ENCODE results near the gene PLXDC2. TPM values are rescaled to one million over a fixed set of nuclear protein-coding genes. Genes with fewer than 3 reads are reported as not detected.
A peak's percentile ranks its signal among the peaks of the same experiment; 100 is the strongest.
"Not testable (repeated sequence)": the region's sequence is repeated elsewhere in the genome, so short reads cannot be mapped to it uniquely, and the experiment has no call there.

Gene PLXDC2
- polyA plus RNA-seq (2011; rRNA removed) (0.47 and 0.88 TPM in 2 replicates), polyA minus RNA-seq (2011; rRNA and poly(A)+ RNA removed) (0.21 and 0.62 TPM in 2 replicates)

- POLR2A ChIA-PET = no interaction called here
- no peak for TF ChIP-seq CTCF (IDR thresholded peaks at IDR 0.05; ENCODE audit: insufficient read depth, low read depth, low read length)
- Histone ChIP-seq H3K4me3 (ENCODE audit: low read depth, low read length) (peak within 1 kb of the TSS; percentile 39), H3K27me3 (ENCODE audit: control insufficient read depth, insufficient read depth, low read length) (peaks cover 15% of the 10 kb centered on the region), H3K36me3 (ENCODE audit: control insufficient read depth, insufficient read depth, low read length) (no peaks in the 10 kb centered on the region)
- CTCF ChIA-PET = interaction anchor here (0.9 kb wide), 1 partner anchor 12 kb away, joined by 3 read pairs; no protein-coding TSS in a partner anchor
- no peak for DNase-seq (ENCODE audit: low read depth)
Measured at GRCh38 chr10:19816411-19817230, at the start of gene PLXDC2. TSS of gene PLXDC2 (plus strand) at chr10:19816432.

DNA sequence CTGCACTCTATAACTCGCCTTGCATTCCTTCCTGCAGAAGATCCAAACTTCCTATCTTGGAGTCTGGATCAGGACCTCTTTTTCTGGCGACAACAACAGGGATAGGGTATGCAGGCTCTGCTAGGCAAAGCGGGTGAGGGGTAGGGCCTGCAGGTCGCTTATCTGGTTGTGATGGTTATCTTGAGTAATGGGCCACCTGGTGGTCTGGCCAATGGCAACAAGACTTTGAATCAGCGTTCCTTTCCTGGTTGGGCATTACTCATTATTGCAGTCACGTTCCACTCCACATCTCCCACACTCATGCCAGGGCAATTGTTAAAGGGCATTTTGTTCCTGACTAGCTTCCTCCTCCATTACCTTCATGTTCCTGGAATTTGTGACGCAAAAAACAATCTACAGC is 48.4 kb upstream of the PLXDC2 start:
- DNase-seq (ENCODE audit: low read depth) = no peak
- Histone ChIP-seq H3K4me3 (ENCODE audit: low read depth, low read length) (no peak overlapping the region), H3K36me3 (ENCODE audit: control insufficient read depth, insufficient read depth, low read length) (no peaks in the 10 kb centered on the region), H3K27me3 (ENCODE audit: control insufficient read depth, insufficient read depth, low read length) (no peaks in the 10 kb centered on the region)
- ChIA-PET POLR2A (no interaction called here), CTCF (interaction anchor here (0.8 to 1.2 kb wide), 2 partner anchors 15 to 18 kb away, joined by 3 read pairs; no protein-coding TSS in a partner anchor)
- TF ChIP-seq CTCF (IDR thresholded peaks at IDR 0.05; ENCODE audit: insufficient read depth, low read depth, low read length) = no peak

DNA sequence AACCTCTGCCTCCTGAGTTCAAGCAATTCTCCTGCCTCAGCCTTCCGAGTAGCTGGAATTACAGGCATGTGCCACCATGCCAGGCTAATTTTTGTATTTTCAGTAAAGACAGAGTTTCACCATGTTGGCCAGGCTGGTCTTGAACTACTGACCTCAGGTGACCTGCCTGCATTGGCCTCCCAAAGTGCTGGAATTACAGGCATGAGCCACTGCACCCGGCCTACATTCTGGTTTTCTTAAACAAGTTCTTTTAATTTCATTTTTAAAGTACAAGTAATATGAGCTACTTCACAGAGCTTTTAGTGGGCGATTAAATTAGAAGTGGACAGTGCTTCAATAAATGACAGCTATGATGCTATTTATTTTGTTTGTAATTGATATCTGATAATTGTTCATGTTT is 46.4 kb upstream of the PLXDC2 start:
- H3K36me3 ChIP-seq (ENCODE audit: control insufficient read depth, insufficient read depth, low read length); POLR2A ChIA-PET; H3K4me3 ChIP-seq (ENCODE audit: low read depth, low read length); CTCF ChIA-PET; DNase-seq (ENCODE audit: low read depth); H3K27me3 ChIP-seq (ENCODE audit: control insufficient read depth, insufficient read depth, low read length): not testable (repeated sequence)

GRCh38 chr10:19772972-19773371 is 43.3 kb upstream of the PLXDC2 start:
- DNase-seq (ENCODE audit: low read depth) = no peak
- TF ChIP-seq CTCF (IDR thresholded peaks at IDR 0.05; ENCODE audit: insufficient read depth, low read depth, low read length) = no peak
- no peaks in the 10 kb centered on the region for H3K27me3 ChIP-seq (ENCODE audit: control insufficient read depth, insufficient read depth, low read length)
- ChIA-PET POLR2A (no interaction called here), CTCF (interaction anchor here (0.6 kb wide), 1 partner anchor 163 kb away, joined by 3 read pairs; no protein-coding TSS in a partner anchor)
- no peak overlapping the region for H3K4me3 ChIP-seq (ENCODE audit: low read depth, low read length)
- H3K36me3 ChIP-seq (ENCODE audit: control insufficient read depth, insufficient read depth, low read length) = no peaks in the 10 kb centered on the region

GRCh38 chr10:19775296-19775695 is 40.9 kb upstream of the PLXDC2 start:
- no peak for DNase-seq (ENCODE audit: low read depth)
- Histone ChIP-seq H3K36me3 (ENCODE audit: control insufficient read depth, insufficient read depth, low read length) (no peaks in the 10 kb centered on the region), H3K4me3 (ENCODE audit: low read depth, low read length) (no peak overlapping the region), H3K27me3 (ENCODE audit: control insufficient read depth, insufficient read depth, low read length) (no peaks in the 10 kb centered on the region)
- no peak for TF ChIP-seq CTCF (IDR thresholded peaks at IDR 0.05; ENCODE audit: insufficient read depth, low read depth, low read length)
- CTCF ChIA-PET = no interaction called here
- POLR2A ChIA-PET = no interaction called here

Measured in BJ (cell line).